Tibial artery (tissue), 4 donors: ENCODE results near the gene PKP4.

ENCODE experiments used
- DNase-seq, 2 donors: peaks; one replicate each; pipeline ENCODE4 v3.0.0-alpha.2; 2019
- H3K27ac ChIP-seq, 2 donors: fragments of 200-600 bp; sonication (generic) in 1 of 2; 1 replicate in 1 of 2; 2 replicates in 1 of 2; pipeline ENCODE4 v1.5.1; 2018 to 2019; ENCODE audit warnings: mild to moderate bottlenecking in 1 of 2
- H3K27me3 ChIP-seq, 2 donors: fragments of 200-600 bp; sonication (generic) in 1 of 2; one replicate each; pipeline versions ENCODE4 v1.5.1 to v1.6.0; 2016 to 2019
- H3K36me3 ChIP-seq, 3 donors: fragments of 200-600 bp; sonication (generic) in 2 of 3; one replicate each; pipeline ENCODE4 v1.5.1; 2016 to 2019; ENCODE audit warnings: mild to moderate bottlenecking in 2 of 3
- H3K4me1 ChIP-seq, 4 donors: fragments of 200-600 bp; sonication (generic) in 2 of 4; 1 replicate in 3 of 4; 2 replicates in 1 of 4; pipeline ENCODE4 v1.5.1; 2016 to 2019
- H3K4me3 ChIP-seq, 2 donors: fragments of 200-600 bp; sonication (generic) in 1 of 2; 1 replicate in 1 of 2; 2 replicates in 1 of 2; pipeline ENCODE4 v1.5.1; 2018 to 2019; ENCODE audit warnings: mild to moderate bottlenecking in 2 of 2
- H3K9me3 ChIP-seq, 3 donors: fragments of 200-600 bp; sonication (generic) in 1 of 3; one replicate each; pipeline ENCODE4 v1.5.1; 2016 to 2019
- CTCF ChIP-seq, 2 experiments: fragments of 200-600 bp in 1 of 2; fragments of 450-650 bp in 1 of 2; IDR thresholded peaks; one replicate each; pipeline ENCODE4 v1.5.1; 2017 to 2019; ENCODE audit warnings: antibody characterized with exemption in 2 of 2, mild to moderate bottlenecking in 1 of 2, moderate library complexity in 1 of 2
- intact Hi-C: fragments of 100-400 bp; cut with DNase I; formaldehyde crosslinking; loops from one replicate; pipeline ENCODE4 v1.15.0; 2023; ENCODE audit warnings: low total_unique reads

The PKP4 gene

GRCh38 chr2:158501301-158501700, 44.5 kb downstream of the PKP4 start:
- Histone ChIP-seq H3K4me3 (no peak overlapping the region), H3K9me3 (no peaks in the 10 kb centered on the region), H3K36me3 (no peaks in the 10 kb centered on the region), H3K27ac (no peak overlapping the region), H3K4me1 (peaks cover 0 to 28% (median 10%) of the 10 kb centered on the region in 4 donors), H3K27me3 (no peaks in the 10 kb centered on the region)
- DNase-seq = no peak
- TF ChIP-seq CTCF (IDR thresholded peaks at IDR 0.05) = no peak
- intact Hi-C loops = no loop called here

GRCh38 chr2:158502974-158503373, 46.2 kb downstream of the PKP4 start:
- DNase-seq = no peak

DNA sequence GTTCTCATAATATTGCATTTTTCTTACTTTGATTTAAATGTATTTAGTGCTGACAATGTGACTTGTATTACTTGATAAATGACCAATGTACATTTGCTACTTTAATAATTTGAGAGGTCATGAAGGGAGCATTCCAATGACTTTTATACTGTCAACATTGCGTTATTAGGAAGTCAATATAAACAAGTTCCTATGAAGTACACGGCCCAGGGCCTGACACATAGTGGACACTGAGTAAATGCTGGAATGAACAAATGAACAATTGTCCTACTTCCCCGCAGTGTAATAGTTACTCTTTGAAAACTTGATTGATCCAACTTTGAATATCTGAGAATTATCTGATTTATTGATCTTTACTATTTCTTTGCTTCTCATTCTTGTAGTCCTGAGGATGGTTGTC, 47.3 kb downstream of the PKP4 start:
- H3K4me1 ChIP-seq = peaks cover 0 to 28% (median 14%) of the 10 kb centered on the region in 4 donors
- intact Hi-C loops = no loop called here
- no peak for TF ChIP-seq CTCF (IDR thresholded peaks at IDR 0.05)
- no peaks in the 10 kb centered on the region for H3K27me3 ChIP-seq
- no peaks in the 10 kb centered on the region for H3K9me3 ChIP-seq
- H3K36me3 ChIP-seq = no peaks in the 10 kb centered on the region
- no peak for DNase-seq
- no peak overlapping the region for H3K4me3 ChIP-seq
- no peak overlapping the region for H3K27ac ChIP-seq

More at GRCh38 chr2:158502974-158503373, 46.2 kb downstream of the PKP4 start:
- H3K4me3 ChIP-seq = no peak overlapping the region
- no peaks in the 10 kb centered on the region for H3K27me3 ChIP-seq
- no peaks in the 10 kb centered on the region for H3K9me3 ChIP-seq
- no peaks in the 10 kb centered on the region for H3K36me3 ChIP-seq
- intact Hi-C loops = no loop called here
- TF ChIP-seq CTCF (IDR thresholded peaks at IDR 0.05) = no peak
- H3K27ac ChIP-seq = no peak overlapping the region
- H3K4me1 ChIP-seq = peaks cover 0 to 28% (median 14%) of the 10 kb centered on the region in 4 donors

DNA sequence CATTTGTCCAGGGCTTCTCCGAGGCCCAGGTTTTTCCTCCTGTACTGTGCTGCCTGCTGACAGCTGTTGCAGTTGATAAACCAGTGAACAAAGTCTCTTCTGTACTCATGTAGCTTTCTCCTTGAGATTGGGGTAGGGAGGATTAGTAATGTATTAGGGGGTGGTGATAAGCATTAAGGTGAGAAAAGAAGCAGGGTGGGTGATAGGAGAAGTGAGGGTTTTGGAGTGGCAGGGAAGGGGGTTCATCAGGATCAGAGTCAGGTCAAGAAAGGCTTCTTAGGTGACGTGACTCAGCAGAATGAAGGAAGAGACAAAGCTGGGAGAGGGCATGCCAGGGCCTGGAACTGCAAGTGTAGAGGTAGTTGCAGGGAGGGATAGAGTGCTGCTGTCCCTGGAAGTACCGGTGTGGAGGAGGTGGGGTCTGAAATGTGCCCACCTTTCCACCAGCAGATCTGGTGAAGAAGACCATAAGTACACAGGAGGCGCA, 48.7 kb downstream of the PKP4 start:
- intact Hi-C loops = no loop called here
- Histone ChIP-seq H3K9me3 (no peaks in the 10 kb centered on the region), H3K4me3 (no peak overlapping the region), H3K36me3 (no peaks in the 10 kb centered on the region), H3K27me3 (no peaks in the 10 kb centered on the region), H3K4me1 (peaks cover 0 to 30% (median 12%) of the 10 kb centered on the region in 4 donors), H3K27ac (no peak overlapping the region)
- DNase-seq = no peak
- TF ChIP-seq CTCF (IDR thresholded peaks at IDR 0.05) = no peak

DNA sequence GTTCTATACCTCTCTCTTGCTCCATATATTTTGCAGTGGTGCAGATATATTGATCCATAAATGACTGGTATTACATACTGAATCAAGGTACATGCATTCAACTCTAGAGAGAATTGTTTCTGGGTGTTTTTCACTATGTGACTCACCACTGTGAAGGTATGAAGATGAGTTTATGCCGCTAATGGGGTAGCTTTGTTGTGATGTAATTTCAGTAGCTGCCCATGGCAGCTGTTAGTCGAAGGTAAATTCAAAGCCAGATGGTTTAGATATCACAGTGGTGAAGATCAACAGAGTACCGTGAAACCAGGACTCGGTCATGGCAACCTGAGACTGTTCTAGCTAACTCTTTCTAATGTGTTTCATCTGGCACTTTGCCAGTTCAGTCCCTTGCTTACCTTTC, 50.4 kb downstream of the PKP4 start:
- Histone ChIP-seq H3K4me1 (peaks cover 0 to 18% (median 6%) of the 10 kb centered on the region in 4 donors), H3K27ac (no peak overlapping the region), H3K9me3 (no peaks in the 10 kb centered on the region), H3K4me3 (no peak overlapping the region), H3K27me3 (no peaks in the 10 kb centered on the region), H3K36me3 (no peaks in the 10 kb centered on the region)
- intact Hi-C loops = no loop called here
- no peak for TF ChIP-seq CTCF (IDR thresholded peaks at IDR 0.05)
- no peak for DNase-seq

DNA sequence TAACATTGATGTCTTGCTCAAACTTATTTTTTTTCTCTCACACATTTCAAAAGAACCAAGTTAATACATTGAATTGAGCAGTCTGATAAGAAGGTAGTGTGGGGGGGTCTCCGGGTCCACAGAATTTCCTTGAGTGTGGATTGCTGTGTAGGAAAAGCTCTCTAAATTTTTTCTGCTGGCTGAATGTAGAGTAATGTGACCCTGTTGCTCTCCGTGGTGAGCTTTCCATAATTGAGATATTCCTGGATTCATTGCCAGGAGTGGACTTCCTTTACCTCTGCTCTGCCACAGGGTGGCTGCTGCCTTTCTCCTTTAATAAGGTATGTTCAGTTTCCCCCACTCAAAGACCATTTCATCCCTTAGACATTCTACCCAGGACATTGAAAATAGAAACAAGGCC, 50.9 kb downstream of the PKP4 start:
- TF ChIP-seq CTCF (IDR thresholded peaks at IDR 0.05) = no peak
- Histone ChIP-seq H3K4me3 (no peak overlapping the region), H3K27me3 (no peaks in the 10 kb centered on the region), H3K4me1 (peaks cover 0 to 13% (median 6%) of the 10 kb centered on the region in 4 donors), H3K36me3 (no peaks in the 10 kb centered on the region), H3K9me3 (no peaks in the 10 kb centered on the region), H3K27ac (no peak overlapping the region)
- intact Hi-C loops = no loop called here
- DNase-seq = no peak
